ENCODE measurements around the gene DYNAP. TPM values are rescaled to one million over a fixed set of nuclear protein-coding genes. Genes with fewer than 3 reads are reported as not detected.

Gene DYNAP, protein sequence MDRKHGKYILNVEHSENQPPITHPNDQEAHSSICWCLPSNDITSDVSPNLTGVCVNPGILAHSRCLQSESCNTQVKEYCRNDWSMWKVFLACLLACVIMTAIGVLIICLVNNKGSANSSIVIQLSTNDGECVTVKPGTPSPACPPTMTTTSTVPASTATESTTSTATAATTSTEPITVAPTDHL
- not detected for total RNA-seq

- Histone ChIP-seq H3K4me3 (no peak within 1 kb of the TSS), H3K9me3 (no peaks in the 10 kb centered on the region), H3K27me3 (no peaks in the 10 kb centered on the region), H3K4me1 (no peaks in the 10 kb centered on the region), H3K27ac (no peak within 1 kb of the TSS), H3K36me3 (no peaks in the 10 kb centered on the region), H3K9ac (ENCODE audit: low read depth in 2 of 2, low read length in 2 of 2) (no peak within 1 kb of the TSS)
- DNase-seq: no peak
- intact Hi-C loops (cut with DNase I): no loop called here
- TF ChIP-seq, protein P1, sequence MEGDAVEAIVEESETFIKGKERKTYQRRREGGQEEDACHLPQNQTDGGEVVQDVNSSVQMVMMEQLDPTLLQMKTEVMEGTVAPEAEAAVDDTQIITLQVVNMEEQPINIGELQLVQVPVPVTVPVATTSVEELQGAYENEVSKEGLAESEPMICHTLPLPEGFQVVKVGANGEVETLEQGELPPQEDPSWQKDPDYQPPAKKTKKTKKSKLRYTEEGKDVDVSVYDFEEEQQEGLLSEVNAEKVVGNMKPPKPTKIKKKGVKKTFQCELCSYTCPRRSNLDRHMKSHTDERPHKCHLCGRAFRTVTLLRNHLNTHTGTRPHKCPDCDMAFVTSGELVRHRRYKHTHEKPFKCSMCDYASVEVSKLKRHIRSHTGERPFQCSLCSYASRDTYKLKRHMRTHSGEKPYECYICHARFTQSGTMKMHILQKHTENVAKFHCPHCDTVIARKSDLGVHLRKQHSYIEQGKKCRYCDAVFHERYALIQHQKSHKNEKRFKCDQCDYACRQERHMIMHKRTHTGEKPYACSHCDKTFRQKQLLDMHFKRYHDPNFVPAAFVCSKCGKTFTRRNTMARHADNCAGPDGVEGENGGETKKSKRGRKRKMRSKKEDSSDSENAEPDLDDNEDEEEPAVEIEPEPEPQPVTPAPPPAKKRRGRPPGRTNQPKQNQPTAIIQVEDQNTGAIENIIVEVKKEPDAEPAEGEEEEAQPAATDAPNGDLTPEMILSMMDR (IDR thresholded peaks at IDR 0.05): no peak
Observed at GRCh38 chr18:54590945-54591344, at the start of gene DYNAP. DYNAP (plus strand) TSS chr18:54591245; CDS start chr18:54591283, 38 bp downstream.

GRCh38 chr18:54551590-54551989 lies 39.5 kb upstream of the DYNAP start:
- no peak for DNase-seq
- Histone ChIP-seq H3K27me3 (no peaks in the 10 kb centered on the region), H3K27ac (no peak overlapping the region), H3K4me1 (no peaks in the 10 kb centered on the region), H3K9ac (ENCODE audit: low read depth in 2 of 2, low read length in 2 of 2) (no peak overlapping the region), H3K4me3 (no peak overlapping the region), H3K9me3 (no peaks in the 10 kb centered on the region), H3K36me3 (no peaks in the 10 kb centered on the region)
- intact Hi-C loops (cut with DNase I): loop anchor here (10.0 kb wide), 2 partner anchors 93 to 433 kb away; no protein-coding TSS in a partner anchor
- TF ChIP-seq, protein P1 (IDR thresholded peaks at IDR 0.05): no peak

GRCh38 chr18:54555286-54555685 lies 35.8 kb upstream of the DYNAP start:
- TF ChIP-seq, protein P1 (IDR thresholded peaks at IDR 0.05): no peak
- intact Hi-C loops (cut with DNase I): loop anchor here (10.0 kb wide), 2 partner anchors 90 to 430 kb away; no protein-coding TSS in a partner anchor
- Histone ChIP-seq H3K27me3 (no peaks in the 10 kb centered on the region), H3K4me3 (no peak overlapping the region), H3K36me3 (no peaks in the 10 kb centered on the region), H3K4me1 (no peaks in the 10 kb centered on the region), H3K9me3 (no peaks in the 10 kb centered on the region), H3K27ac (no peak overlapping the region), H3K9ac (ENCODE audit: low read depth in 2 of 2, low read length in 2 of 2) (no peak overlapping the region)
- DNase-seq: no peak

DNA sequence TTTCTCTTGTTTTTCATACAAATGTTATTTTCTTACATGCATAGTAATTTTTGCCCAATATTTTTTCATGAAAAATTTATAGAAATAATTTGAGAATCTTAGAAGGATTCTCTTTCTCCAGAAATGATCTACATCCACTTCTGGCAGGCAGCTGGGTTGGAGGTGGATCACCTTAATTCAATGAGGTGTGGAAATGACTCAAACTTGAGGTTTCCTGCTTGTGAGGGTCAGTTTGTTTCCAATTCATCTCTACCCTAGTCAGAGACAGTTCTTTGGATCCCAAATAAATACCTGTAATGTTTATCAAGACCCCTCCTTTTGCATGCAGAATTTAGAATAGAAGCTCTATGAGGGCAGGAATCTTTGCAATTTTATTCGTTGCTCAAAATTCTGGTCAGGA lies 35.0 kb upstream of the DYNAP start:
- Histone ChIP-seq H3K9ac (ENCODE audit: low read depth in 2 of 2, low read length in 2 of 2) (no peak overlapping the region), H3K9me3 (no peaks in the 10 kb centered on the region), H3K27ac (no peak overlapping the region), H3K4me1 (no peaks in the 10 kb centered on the region), H3K4me3 (no peak overlapping the region), H3K27me3 (no peaks in the 10 kb centered on the region), H3K36me3 (no peaks in the 10 kb centered on the region)
- intact Hi-C loops (cut with DNase I): loop anchor here (10.0 kb wide), 2 partner anchors 89 to 429 kb away; no protein-coding TSS in a partner anchor
- DNase-seq: no peak
- TF ChIP-seq, protein P1 (IDR thresholded peaks at IDR 0.05): no peak

GRCh38 chr18:54557958-54558357 lies 33.1 kb upstream of the DYNAP start:
- TF ChIP-seq, protein P1 (IDR thresholded peaks at IDR 0.05): no peak
- no peak for DNase-seq
- H3K27me3 ChIP-seq: no peaks in the 10 kb centered on the region
- H3K9me3 ChIP-seq: no peaks in the 10 kb centered on the region
- intact Hi-C loops (cut with DNase I): loop anchor here (10.0 kb wide), 2 partner anchors 87 to 427 kb away; no protein-coding TSS in a partner anchor
- no peak overlapping the region for H3K9ac ChIP-seq (ENCODE audit: low read depth in 2 of 2, low read length in 2 of 2)
- no peak overlapping the region for H3K27ac ChIP-seq
- no peak overlapping the region for H3K4me3 ChIP-seq
- no peaks in the 10 kb centered on the region for H3K36me3 ChIP-seq
- H3K4me1 ChIP-seq: no peaks in the 10 kb centered on the region
